ENCODE measurements around the gene ENOX1.

The ENOX1 gene

DNA sequence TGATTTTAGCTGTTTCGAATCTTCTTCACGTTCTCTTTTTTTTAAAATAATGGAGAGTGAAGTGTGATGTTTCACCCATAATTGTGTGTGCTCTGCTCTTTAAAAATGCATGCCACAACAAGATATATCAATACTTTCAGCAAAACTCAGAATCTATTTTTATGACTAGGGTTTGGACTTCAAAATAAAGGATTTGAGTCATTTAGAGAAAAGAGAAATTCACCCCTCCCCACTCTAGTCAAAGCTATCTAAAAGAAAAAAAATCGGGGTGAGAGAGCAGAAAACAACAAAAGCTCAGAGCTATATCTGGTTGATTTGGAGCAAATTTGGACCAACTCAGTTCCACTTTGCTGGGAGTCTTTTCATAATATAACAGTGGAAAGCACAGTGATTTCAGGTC lies 518.9 kb downstream of the ENOX1 start:
- Histone ChIP-seq H3K4me3 (ENCODE audit: low read depth in 1 of 5, low read length in 5 of 5) (no peak overlapping the region), H3K9me3 (ENCODE audit: control insufficient read depth in 5 of 5, low read length in 5 of 5) (no peaks in the 10 kb centered on the region), H3K36me3 (ENCODE audit: control insufficient read depth in 5 of 5, insufficient read depth in 5 of 5, low read length in 5 of 5) (peaks cover 0 to 5% (median 0%) of the 10 kb centered on the region in 5 donors), H3K27ac (ENCODE audit: low read depth, low read length) (no peak overlapping the region), H3K27me3 (ENCODE audit: control insufficient read depth in 5 of 5, insufficient read depth in 4 of 5, low read length in 5 of 5) (no peaks in the 10 kb centered on the region), H3K4me1 (ENCODE audit: control insufficient read depth in 5 of 5, insufficient read depth in 5 of 5, low read length in 5 of 5) (no peaks in the 10 kb centered on the region), H3K9ac (ENCODE audit: low read length in 5 of 5) (no peak overlapping the region)

DNA sequence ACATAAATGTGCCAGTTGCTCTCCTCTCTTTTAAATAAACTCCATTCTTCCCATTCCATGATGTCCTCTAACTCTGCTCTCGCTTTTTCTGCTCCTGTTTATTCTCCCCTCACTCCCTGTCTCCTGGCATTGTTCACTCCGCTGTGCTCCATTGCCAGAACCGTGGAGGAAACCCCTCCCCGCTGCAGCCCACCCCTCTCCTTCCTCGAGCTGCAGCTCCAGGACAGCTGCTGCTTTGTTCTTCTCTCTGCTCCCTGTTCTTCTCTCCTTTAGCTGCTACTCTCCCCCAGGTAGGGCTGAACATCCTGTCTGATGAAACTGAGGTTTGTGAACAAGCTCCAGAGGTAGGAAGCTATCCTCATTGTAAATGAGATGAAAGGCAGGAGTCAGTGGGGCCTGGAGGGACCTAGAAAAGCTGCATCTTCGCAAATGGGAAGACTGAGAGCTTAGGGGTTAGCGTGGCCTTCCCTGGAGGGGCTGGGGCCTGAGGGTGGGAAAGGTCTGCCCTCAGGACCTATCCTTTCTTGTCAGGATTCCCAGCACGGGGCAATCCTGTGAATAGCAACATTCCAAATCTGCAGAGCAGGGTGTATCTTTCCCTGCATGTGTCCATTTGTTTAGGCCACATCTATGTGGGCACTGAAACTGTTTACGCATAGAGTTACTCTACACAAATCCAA lies 519.7 kb downstream of the ENOX1 start:
- Histone ChIP-seq H3K27ac (ENCODE audit: low read depth, low read length) (no peak overlapping the region), H3K27me3 (ENCODE audit: control insufficient read depth in 5 of 5, insufficient read depth in 4 of 5, low read length in 5 of 5) (no peaks in the 10 kb centered on the region), H3K9ac (ENCODE audit: low read length in 5 of 5) (no peak overlapping the region), H3K36me3 (ENCODE audit: control insufficient read depth in 5 of 5, insufficient read depth in 5 of 5, low read length in 5 of 5) (peaks cover 0 to 5% (median 0%) of the 10 kb centered on the region in 5 donors), H3K9me3 (ENCODE audit: control insufficient read depth in 5 of 5, low read length in 5 of 5) (no peaks in the 10 kb centered on the region), H3K4me1 (ENCODE audit: control insufficient read depth in 5 of 5, insufficient read depth in 5 of 5, low read length in 5 of 5) (no peaks in the 10 kb centered on the region), H3K4me3 (ENCODE audit: low read depth in 1 of 5, low read length in 5 of 5) (no peak overlapping the region)

DNA sequence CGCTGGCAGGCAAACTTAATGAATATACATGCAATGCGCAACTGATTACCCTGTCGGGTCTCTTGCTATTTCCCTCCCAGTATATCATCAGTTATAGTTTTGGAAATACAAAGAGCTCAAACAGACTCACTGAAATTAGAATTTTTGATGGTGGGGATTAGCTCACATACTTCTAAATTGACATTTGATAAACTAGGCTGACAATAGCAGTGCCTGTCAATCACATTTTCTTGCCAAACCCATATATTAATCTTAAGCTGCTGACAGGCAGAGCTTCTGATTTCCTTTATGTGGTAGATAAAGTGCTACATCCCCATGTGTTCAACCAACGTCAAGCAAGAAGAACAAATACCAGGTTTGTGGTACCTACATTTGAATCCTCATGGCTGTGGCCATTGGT lies 521.7 kb downstream of the ENOX1 start:
- peaks cover 0 to 5% (median 0%) of the 10 kb centered on the region in 5 donors for H3K36me3 ChIP-seq (ENCODE audit: control insufficient read depth in 5 of 5, insufficient read depth in 5 of 5, low read length in 5 of 5)
- H3K9me3 ChIP-seq (ENCODE audit: control insufficient read depth in 5 of 5, low read length in 5 of 5) = no peaks in the 10 kb centered on the region
- H3K4me3 ChIP-seq (ENCODE audit: low read depth in 1 of 5, low read length in 5 of 5) = no peak overlapping the region
- no peak overlapping the region for H3K9ac ChIP-seq (ENCODE audit: low read length in 5 of 5)
- H3K27me3 ChIP-seq (ENCODE audit: control insufficient read depth in 5 of 5, insufficient read depth in 4 of 5, low read length in 5 of 5) = no peaks in the 10 kb centered on the region
- no peaks in the 10 kb centered on the region for H3K4me1 ChIP-seq (ENCODE audit: control insufficient read depth in 5 of 5, insufficient read depth in 5 of 5, low read length in 5 of 5)
- no peak overlapping the region for H3K27ac ChIP-seq (ENCODE audit: low read depth, low read length)

DNA sequence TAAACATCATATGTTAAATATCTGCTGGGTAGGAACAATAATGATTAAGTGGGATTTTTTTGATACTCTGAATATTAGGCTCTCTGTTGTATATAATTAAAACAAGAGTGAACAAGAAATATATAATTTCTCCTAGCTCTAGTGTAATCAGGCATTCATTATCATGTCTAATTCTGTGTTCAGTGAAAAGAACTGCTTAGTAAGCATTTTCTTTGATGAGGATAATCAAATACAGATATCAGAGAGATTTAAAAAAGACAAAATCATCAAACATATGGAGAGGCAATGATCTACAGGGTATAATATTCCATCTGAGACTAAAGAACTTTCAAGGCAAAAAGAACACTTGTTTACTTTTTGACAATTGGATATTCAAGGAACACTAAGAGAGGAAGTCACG lies 522.3 kb downstream of the ENOX1 start:
- Histone ChIP-seq H3K27me3 (ENCODE audit: control insufficient read depth in 5 of 5, insufficient read depth in 4 of 5, low read length in 5 of 5) (no peaks in the 10 kb centered on the region), H3K9me3 (ENCODE audit: control insufficient read depth in 5 of 5, low read length in 5 of 5) (no peaks in the 10 kb centered on the region)

GRCh38 chr13:43263047-43263446 lies 523.7 kb downstream of the ENOX1 start:
- Histone ChIP-seq H3K4me1 (ENCODE audit: control insufficient read depth in 5 of 5, insufficient read depth in 5 of 5, low read length in 5 of 5) (no peaks in the 10 kb centered on the region), H3K9ac (ENCODE audit: low read length in 5 of 5) (no peak overlapping the region), H3K4me3 (ENCODE audit: low read depth in 1 of 5, low read length in 5 of 5) (no peak overlapping the region), H3K27me3 (ENCODE audit: control insufficient read depth in 5 of 5, insufficient read depth in 4 of 5, low read length in 5 of 5) (no peaks in the 10 kb centered on the region), H3K27ac (ENCODE audit: low read depth, low read length) (no peak overlapping the region), H3K36me3 (ENCODE audit: control insufficient read depth in 5 of 5, insufficient read depth in 5 of 5, low read length in 5 of 5) (peaks cover 0 to 5% (median 0%) of the 10 kb centered on the region in 5 donors), H3K9me3 (ENCODE audit: control insufficient read depth in 5 of 5, low read length in 5 of 5) (no peaks in the 10 kb centered on the region)

More for the DNA sequence above, 522.3 kb downstream of the ENOX1 start:
- no peak overlapping the region for H3K4me3 ChIP-seq (ENCODE audit: low read depth in 1 of 5, low read length in 5 of 5)
- H3K27ac ChIP-seq (ENCODE audit: low read depth, low read length) = no peak overlapping the region
- H3K9ac ChIP-seq (ENCODE audit: low read length in 5 of 5) = no peak overlapping the region
- H3K4me1 ChIP-seq (ENCODE audit: control insufficient read depth in 5 of 5, insufficient read depth in 5 of 5, low read length in 5 of 5) = no peaks in the 10 kb centered on the region
- peaks cover 0 to 5% (median 0%) of the 10 kb centered on the region in 5 donors for H3K36me3 ChIP-seq (ENCODE audit: control insufficient read depth in 5 of 5, insufficient read depth in 5 of 5, low read length in 5 of 5)

GRCh38 chr13:43260999-43261398 lies 525.8 kb downstream of the ENOX1 start:
- Histone ChIP-seq H3K27me3 (ENCODE audit: control insufficient read depth in 5 of 5, insufficient read depth in 4 of 5, low read length in 5 of 5) (no peaks in the 10 kb centered on the region), H3K4me1 (ENCODE audit: control insufficient read depth in 5 of 5, insufficient read depth in 5 of 5, low read length in 5 of 5) (no peaks in the 10 kb centered on the region), H3K9me3 (ENCODE audit: control insufficient read depth in 5 of 5, low read length in 5 of 5) (no peaks in the 10 kb centered on the region), H3K4me3 (ENCODE audit: low read depth in 1 of 5, low read length in 5 of 5) (no peak overlapping the region), H3K36me3 (ENCODE audit: control insufficient read depth in 5 of 5, insufficient read depth in 5 of 5, low read length in 5 of 5) (peaks cover 0 to 5% (median 0%) of the 10 kb centered on the region in 5 donors), H3K27ac (ENCODE audit: low read depth, low read length) (no peak overlapping the region), H3K9ac (ENCODE audit: low read length in 5 of 5) (no peak overlapping the region)

DNA sequence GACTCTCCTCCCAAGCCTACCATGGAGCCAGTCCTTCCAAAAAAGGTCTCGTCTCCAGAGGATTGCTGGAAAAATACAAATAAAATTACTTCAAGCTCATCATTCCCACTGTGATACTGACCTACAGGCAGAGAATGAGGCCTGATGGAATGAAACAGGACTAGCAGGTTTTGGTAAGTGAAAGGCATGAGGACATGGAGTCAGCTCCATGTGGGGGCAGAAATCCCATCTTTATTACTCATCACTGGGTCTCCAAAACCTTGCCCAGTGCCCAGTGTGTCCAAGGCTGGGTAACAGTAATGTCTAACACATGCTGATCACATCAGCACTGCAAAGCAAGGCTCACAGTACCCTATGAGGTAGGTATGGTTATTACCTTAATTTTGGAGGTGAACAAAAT lies 528.0 kb downstream of the ENOX1 start:
- no peaks in the 10 kb centered on the region for H3K4me1 ChIP-seq (ENCODE audit: control insufficient read depth in 5 of 5, insufficient read depth in 5 of 5, low read length in 5 of 5)
- no peaks in the 10 kb centered on the region for H3K27me3 ChIP-seq (ENCODE audit: control insufficient read depth in 5 of 5, insufficient read depth in 4 of 5, low read length in 5 of 5)
- H3K9ac ChIP-seq (ENCODE audit: low read length in 5 of 5) = no peak overlapping the region
- H3K9me3 ChIP-seq (ENCODE audit: control insufficient read depth in 5 of 5, low read length in 5 of 5) = no peaks in the 10 kb centered on the region
- no peaks in the 10 kb centered on the region for H3K36me3 ChIP-seq (ENCODE audit: control insufficient read depth in 5 of 5, insufficient read depth in 5 of 5, low read length in 5 of 5)
- no peak overlapping the region for H3K4me3 ChIP-seq (ENCODE audit: low read depth in 1 of 5, low read length in 5 of 5)
- no peak overlapping the region for H3K27ac ChIP-seq (ENCODE audit: low read depth, low read length)

- Histone ChIP-seq H3K4me1 (ENCODE audit: control insufficient read depth in 5 of 5, insufficient read depth in 5 of 5, low read length in 5 of 5) (no peaks in the 10 kb centered on the region), H3K27ac (ENCODE audit: low read depth, low read length) (no peak overlapping the region), H3K27me3 (ENCODE audit: control insufficient read depth in 5 of 5, insufficient read depth in 4 of 5, low read length in 5 of 5) (no peaks in the 10 kb centered on the region)
Observed at GRCh38 chr13:43257765-43258164, 529.0 kb downstream of the ENOX1 start.

GRCh38 chr13:43251961-43252360 lies 534.8 kb downstream of the ENOX1 start:
- H3K36me3 ChIP-seq (ENCODE audit: control insufficient read depth in 5 of 5, insufficient read depth in 5 of 5, low read length in 5 of 5) = no peaks in the 10 kb centered on the region

More at GRCh38 chr13:43257765-43258164, 529.0 kb downstream of the ENOX1 start:
- no peak overlapping the region for H3K9ac ChIP-seq (ENCODE audit: low read length in 5 of 5)
- no peaks in the 10 kb centered on the region for H3K9me3 ChIP-seq (ENCODE audit: control insufficient read depth in 5 of 5, low read length in 5 of 5)
- H3K4me3 ChIP-seq (ENCODE audit: low read depth in 1 of 5, low read length in 5 of 5) = no peak overlapping the region
- no peaks in the 10 kb centered on the region for H3K36me3 ChIP-seq (ENCODE audit: control insufficient read depth in 5 of 5, insufficient read depth in 5 of 5, low read length in 5 of 5)

GRCh38 chr13:43246382-43246781 lies 540.4 kb downstream of the ENOX1 start:
- Histone ChIP-seq H3K4me1 (ENCODE audit: control insufficient read depth in 5 of 5, insufficient read depth in 5 of 5, low read length in 5 of 5) (no peaks in the 10 kb centered on the region), H3K27me3 (ENCODE audit: control insufficient read depth in 5 of 5, insufficient read depth in 4 of 5, low read length in 5 of 5) (no peaks in the 10 kb centered on the region), H3K36me3 (ENCODE audit: control insufficient read depth in 5 of 5, insufficient read depth in 5 of 5, low read length in 5 of 5) (no peaks in the 10 kb centered on the region), H3K9ac (ENCODE audit: low read length in 5 of 5) (no peak overlapping the region), H3K9me3 (ENCODE audit: control insufficient read depth in 5 of 5, low read length in 5 of 5) (no peaks in the 10 kb centered on the region), H3K27ac (ENCODE audit: low read depth, low read length) (no peak overlapping the region), H3K4me3 (ENCODE audit: low read depth in 1 of 5, low read length in 5 of 5) (no peak overlapping the region)

More at GRCh38 chr13:43251961-43252360, 534.8 kb downstream of the ENOX1 start:
- H3K9ac ChIP-seq (ENCODE audit: low read length in 5 of 5) = no peak overlapping the region
- no peaks in the 10 kb centered on the region for H3K9me3 ChIP-seq (ENCODE audit: control insufficient read depth in 5 of 5, low read length in 5 of 5)
- H3K4me3 ChIP-seq (ENCODE audit: low read depth in 1 of 5, low read length in 5 of 5) = no peak overlapping the region
- H3K4me1 ChIP-seq (ENCODE audit: control insufficient read depth in 5 of 5, insufficient read depth in 5 of 5, low read length in 5 of 5) = no peaks in the 10 kb centered on the region
- H3K27ac ChIP-seq (ENCODE audit: low read depth, low read length) = no peak overlapping the region
- H3K27me3 ChIP-seq (ENCODE audit: control insufficient read depth in 5 of 5, insufficient read depth in 4 of 5, low read length in 5 of 5) = no peaks in the 10 kb centered on the region
